Fibroblast of villous mesenchyme (primary cell): ENCODE data around the gene GDPD3. TPM values are rescaled to one million over a fixed set of nuclear protein-coding genes. Genes with fewer than 3 reads are reported as not detected.
A peak's percentile ranks its signal among the peaks of the same experiment; 100 is the strongest.

ENCODE experiments used
- DNase-seq: peaks from one replicate; pipeline ENCODE4 v3.0.0-alpha.2; 2010; ENCODE audit warnings: low read depth
- H3K4me3 ChIP-seq: 2 replicates; pipeline ENCODE4 v1.5.1; 2011; ENCODE audit warnings: low read depth, mild to moderate bottlenecking, low read length
- CTCF ChIP-seq: IDR thresholded peaks from 2 replicates; pipeline ENCODE4 v1.5.1; 2012; ENCODE audit warnings: low read depth, mild to moderate bottlenecking, low read length; ENCODE audit not compliant: insufficient read depth
- total RNA-seq: library from RNA; depleted of rRNA; stranded (reverse); fragments of >200 nt; gene quantifications from 2 replicates; pipeline ENCODE4 v1.2.3, GENCODE V29; 2012

GDPD3 gene
- total RNA-seq, 1 donor, result 0.43 TPM

- DNase-seq, result no peak
- no peak for TF ChIP-seq CTCF
- peak overlapping the region; percentile 97 for H3K4me3 ChIP-seq
These were observed 35.7 kb downstream of the GDPD3 start for GRCh38 chr16:30077656-30078055.

- peak overlapping the region; percentile 97 for H3K4me3 ChIP-seq
- peak; percentile 23 for DNase-seq
- TF ChIP-seq CTCF, result no peak
These were observed 37.0 kb downstream of the GDPD3 start for GRCh38 chr16:30076276-30076791.

- DNase-seq, result peak; percentile 92
- TF ChIP-seq CTCF, result peak; percentile 6
- H3K4me3 ChIP-seq, result peak within 1 kb of the TSS; percentile 97
These were observed 37.6 kb downstream of the GDPD3 start, which contains the start of gene PPP4C for GRCh38 chr16:30075503-30076275. TSS of gene PPP4C (plus strand) at chr16:30075994. CDS start at chr16:30076378, 384 bp downstream.

- TF ChIP-seq CTCF, result no peak
- H3K4me3 ChIP-seq, result no peak overlapping the region
- no peak for DNase-seq
These were observed 42.8 kb downstream of the GDPD3 start for GRCh38 chr16:30070490-30070889.

- no peak overlapping the region for H3K4me3 ChIP-seq
- no peak for TF ChIP-seq CTCF
- DNase-seq, result peak; percentile 53
These were observed 43.5 kb downstream of the GDPD3 start for GRCh38 chr16:30069611-30070462.

- H3K4me3 ChIP-seq, result no peak overlapping the region
- peak; percentile 42 for DNase-seq
- peak; percentile 63 for TF ChIP-seq CTCF
These were observed 44.4 kb downstream of the GDPD3 start for GRCh38 chr16:30068750-30069610.
